ENCODE measurements around the gene SPDEF.

Gene SPDEF

GRCh38 chr6:34600101-34600500, 44.0 kb upstream of the SPDEF start:
- no peak overlapping the region for H3K27ac ChIP-seq (ENCODE audit: extremely low read depth, low read depth, low read length)
- no peak overlapping the region for H3K4me3 ChIP-seq (ENCODE audit: low read depth, low read length)
- ChIA-PET POLR2A (no interaction called here), CTCF (interaction anchor here (1.5 to 6.3 kb wide), 2 partner anchors 10 to 72 kb away, joined by 5 to 61 read pairs; no protein-coding TSS in a partner anchor)
- no peaks in the 10 kb centered on the region for H3K9me3 ChIP-seq (ENCODE audit: control insufficient read depth, insufficient read depth, low read depth, low read length)
- peaks cover 13% of the 10 kb centered on the region for H3K4me1 ChIP-seq (ENCODE audit: control insufficient read depth, insufficient read depth, low read length)
- TF ChIP-seq TSHZ1 (tag by site-specific recombination; IDR thresholded peaks at IDR 0.05; ENCODE audit: borderline replicate concordance), result no peak
- no peak for TF ChIP-seq ZNF548 (tag by site-specific recombination; IDR thresholded peaks at IDR 0.05)
- no peak for TF ChIP-seq ZBTB49 (tag by site-specific recombination; IDR thresholded peaks at IDR 0.05; ENCODE audit: low read depth)
- no peak for TF ChIP-seq SP7 (tag by site-specific recombination; IDR thresholded peaks at IDR 0.05)
- no peak for TF ChIP-seq PRDM1 (tag by site-specific recombination; IDR thresholded peaks at IDR 0.05)
- TF ChIP-seq ZBTB1 (tag by site-specific recombination; IDR thresholded peaks at IDR 0.05), result no peak
- TF ChIP-seq ZNF529 (tag by site-specific recombination; IDR thresholded peaks at IDR 0.05; ENCODE audit: insufficient replicate concordance), result no peak
- TF ChIP-seq ZNF571 (tag by site-specific recombination; IDR thresholded peaks at IDR 0.05), result no peak
- no peak for TF ChIP-seq ZNF433 (tag by site-specific recombination; IDR thresholded peaks at IDR 0.05; ENCODE audit: low read depth)
- no peak for TF ChIP-seq ZNF146 (tag by site-specific recombination; IDR thresholded peaks at IDR 0.05)
- TF ChIP-seq PRDM10 (tag by site-specific recombination; IDR thresholded peaks at IDR 0.05), result no peak
- no peak for TF ChIP-seq GLI4 (tag by site-specific recombination; IDR thresholded peaks at IDR 0.05)
- no peak for TF ChIP-seq RBAK (tag by site-specific recombination; IDR thresholded peaks at IDR 0.05)
- no peak for TF ChIP-seq ZBTB7A (tag by site-specific recombination; IDR thresholded peaks at IDR 0.05; ENCODE audit: low read depth)
- no peak for TF ChIP-seq ZBTB6 (tag by site-specific recombination; IDR thresholded peaks at IDR 0.05)
- no peaks in the 10 kb centered on the region; a peak in 1 of 3 replicates for H3K36me3 ChIP-seq (ENCODE audit: control insufficient read depth in 2 of 2, insufficient read depth in 1 of 2, low read length in 2 of 2)

Data from HEK293 (cell line).